Measurements from ENCODE around the gene BRD3OS. TPM values are rescaled to one million over a fixed set of nuclear protein-coding genes. Genes with fewer than 3 reads are reported as not detected.

The BRD3OS gene
- total RNA-seq, 1 experiment from 2014 or later: 16.2 TPM

DNA sequence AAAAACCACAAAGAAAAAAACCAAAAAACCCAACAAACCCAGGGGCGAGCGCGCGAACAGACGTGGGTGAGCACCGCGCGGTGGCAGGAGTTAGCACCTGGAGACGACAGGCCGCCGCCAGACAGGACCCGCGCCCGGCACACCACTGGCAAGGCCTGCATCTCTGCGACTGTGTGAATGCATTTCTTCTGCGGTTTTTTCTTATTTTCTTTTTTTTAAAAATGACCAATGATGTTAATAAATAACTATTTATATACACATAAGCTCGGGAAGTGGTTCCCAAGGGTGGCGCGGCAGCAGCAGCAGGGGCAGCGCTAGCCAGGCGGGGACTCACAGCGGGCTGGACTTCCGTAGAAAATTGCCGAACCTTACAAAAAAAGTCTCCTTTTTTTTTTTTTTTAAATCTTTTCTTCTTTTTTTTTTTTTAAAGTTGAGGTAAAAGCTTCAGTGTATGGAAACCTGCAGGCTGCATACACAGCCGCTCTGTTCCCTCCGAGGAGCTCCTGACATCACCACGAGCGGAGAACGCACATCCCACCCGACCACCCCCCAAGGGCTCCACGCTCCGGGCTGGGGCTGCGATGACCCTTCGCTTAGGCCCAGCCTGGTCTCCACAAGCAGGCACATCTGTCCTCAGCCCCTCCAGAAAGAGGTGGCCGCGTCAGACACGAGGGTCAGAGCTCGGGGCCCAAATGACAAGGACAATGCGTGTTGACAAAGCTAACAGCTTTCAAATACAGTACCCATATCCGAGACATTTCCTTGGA is 7.4 kb downstream of the BRD3OS start:
- Mint-ChIP-seq H3K9me3 (no peaks in the 10 kb centered on the region), H3K4me1 (no peaks in the 10 kb centered on the region), H3K27ac (no peak overlapping the region), H3K27me3 (ENCODE audit: low read depth) (no peaks in the 10 kb centered on the region), H3K36me3 (peaks cover 39% of the 10 kb centered on the region), H3K4me3 (no peak overlapping the region)
- ATAC-seq: no peak
- DNase-seq (ENCODE audit: low spot score): no peak
- TF ChIP-seq ZNF219 (CRISPR knock-in tag; IDR thresholded peaks at IDR 0.05; ENCODE audit: borderline replicate concordance) (no peak), MAX (CRISPR knock-in tag; IDR thresholded peaks at IDR 0.05) (no peak), GTF2I (CRISPR knock-in tag; conservative IDR thresholded peaks at IDR 0.05) (no peak), JUN (CRISPR knock-in tag; IDR thresholded peaks at IDR 0.05) (no peak), SP1 (CRISPR knock-in tag; conservative IDR thresholded peaks at IDR 0.05) (no peak), ZNF671 (CRISPR knock-in tag; IDR thresholded peaks at IDR 0.05) (no peak), NR1H2 (CRISPR knock-in tag; IDR thresholded peaks at IDR 0.05) (no peak), GRHL2 (CRISPR knock-in tag; IDR thresholded peaks at IDR 0.05; ENCODE audit: insufficient replicate concordance, severe bottlenecking) (no peak)
- POLR2A ChIA-PET: no interaction called here
- CTCF ChIA-PET: interaction anchor here (0.6 kb wide), 1 partner anchor 312 kb away, joined by 3 read pairs; no protein-coding TSS in a partner anchor

GRCh38 chr9:134033516-134034214 is 8.4 kb downstream of the BRD3OS start:
- no peak for ATAC-seq
- ChIA-PET CTCF (no interaction called here), POLR2A (no interaction called here)
- DNase-seq (ENCODE audit: low spot score): no peak
- TF ChIP-seq ETV6 (CRISPR knock-in tag; IDR thresholded peaks at IDR 0.05) (no peak), ZMAT4 (CRISPR knock-in tag; IDR thresholded peaks at IDR 0.05) (no peak), ZNF232 (CRISPR knock-in tag; IDR thresholded peaks at IDR 0.05) (no peak), JUN (CRISPR knock-in tag; IDR thresholded peaks at IDR 0.05) (no peak), TEAD4 (CRISPR knock-in tag; IDR thresholded peaks at IDR 0.05) (no peak), ZNF396 (CRISPR knock-in tag; IDR thresholded peaks at IDR 0.05; ENCODE audit: borderline replicate concordance) (no peak)
- TF ChIP-seq, protein P1, sequence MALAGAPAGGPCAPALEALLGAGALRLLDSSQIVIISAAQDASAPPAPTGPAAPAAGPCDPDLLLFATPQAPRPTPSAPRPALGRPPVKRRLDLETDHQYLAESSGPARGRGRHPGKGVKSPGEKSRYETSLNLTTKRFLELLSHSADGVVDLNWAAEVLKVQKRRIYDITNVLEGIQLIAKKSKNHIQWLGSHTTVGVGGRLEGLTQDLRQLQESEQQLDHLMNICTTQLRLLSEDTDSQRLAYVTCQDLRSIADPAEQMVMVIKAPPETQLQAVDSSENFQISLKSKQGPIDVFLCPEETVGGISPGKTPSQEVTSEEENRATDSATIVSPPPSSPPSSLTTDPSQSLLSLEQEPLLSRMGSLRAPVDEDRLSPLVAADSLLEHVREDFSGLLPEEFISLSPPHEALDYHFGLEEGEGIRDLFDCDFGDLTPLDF (CRISPR knock-in tag; IDR thresholded peaks at IDR 0.05): no peak
- TF ChIP-seq, protein P2, sequence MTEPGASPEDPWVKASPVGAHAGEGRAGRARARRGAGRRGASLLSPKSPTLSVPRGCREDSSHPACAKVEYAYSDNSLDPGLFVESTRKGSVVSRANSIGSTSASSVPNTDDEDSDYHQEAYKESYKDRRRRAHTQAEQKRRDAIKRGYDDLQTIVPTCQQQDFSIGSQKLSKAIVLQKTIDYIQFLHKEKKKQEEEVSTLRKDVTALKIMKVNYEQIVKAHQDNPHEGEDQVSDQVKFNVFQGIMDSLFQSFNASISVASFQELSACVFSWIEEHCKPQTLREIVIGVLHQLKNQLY (CRISPR knock-in tag; IDR thresholded peaks at IDR 0.05): no peak
- TF ChIP-seq, protein P3, sequence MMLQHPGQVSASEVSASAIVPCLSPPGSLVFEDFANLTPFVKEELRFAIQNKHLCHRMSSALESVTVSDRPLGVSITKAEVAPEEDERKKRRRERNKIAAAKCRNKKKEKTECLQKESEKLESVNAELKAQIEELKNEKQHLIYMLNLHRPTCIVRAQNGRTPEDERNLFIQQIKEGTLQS (CRISPR knock-in tag; conservative IDR thresholded peaks at IDR 0.05): no peak
- Mint-ChIP-seq H3K9me3 (no peaks in the 10 kb centered on the region), H3K27ac (no peak overlapping the region), H3K36me3 (peaks cover 45% of the 10 kb centered on the region), H3K27me3 (ENCODE audit: low read depth) (no peaks in the 10 kb centered on the region), H3K4me3 (no peak overlapping the region), H3K4me1 (no peaks in the 10 kb centered on the region)

DNA sequence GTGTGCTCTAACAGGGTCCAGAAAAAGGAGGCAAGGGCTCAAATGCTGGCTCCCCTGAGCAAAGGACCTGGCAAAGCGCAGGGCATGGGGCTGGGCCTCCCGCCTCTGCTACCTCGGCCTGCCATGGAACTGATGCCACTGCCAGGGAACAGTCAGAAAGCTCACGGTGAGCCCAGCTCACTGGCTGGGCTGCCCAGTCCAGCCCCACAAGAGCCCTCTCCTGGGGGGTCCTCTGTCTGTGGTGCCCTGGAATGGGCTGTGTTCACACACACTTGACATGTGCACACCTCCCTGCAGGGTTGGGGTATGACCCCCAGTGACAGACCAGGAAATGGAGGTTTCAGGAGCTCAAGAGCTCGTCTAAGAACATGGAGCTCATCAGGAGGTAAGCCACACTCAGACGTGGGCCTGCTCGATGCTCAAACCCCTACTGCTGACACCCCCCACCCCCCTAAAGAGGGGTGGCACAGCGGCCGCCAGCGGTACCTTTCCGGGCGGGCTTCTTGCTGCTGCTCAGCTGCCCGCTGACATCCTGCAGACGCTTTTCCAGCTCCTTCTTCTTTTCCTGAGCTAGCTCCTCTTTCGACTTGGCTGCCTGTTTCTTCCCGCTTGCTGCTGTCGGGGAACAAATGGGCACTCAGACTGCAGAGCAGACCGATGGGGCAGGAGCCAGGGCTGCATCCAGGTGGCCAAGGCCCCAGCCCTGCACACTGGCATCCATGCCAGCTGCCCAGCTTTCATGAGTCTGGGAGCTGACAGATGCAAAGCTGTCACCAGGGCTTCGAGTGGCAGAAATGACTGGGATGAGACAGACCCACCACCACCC is 9.1 kb downstream of the BRD3OS start:
- no peaks in the 10 kb centered on the region for H3K27me3 Mint-ChIP-seq (ENCODE audit: low read depth)
- no peaks in the 10 kb centered on the region for H3K9me3 Mint-ChIP-seq
- peaks cover 51% of the 10 kb centered on the region for H3K36me3 Mint-ChIP-seq
- DNase-seq (ENCODE audit: low spot score) (no peak), ATAC-seq (no peak)
- ChIA-PET CTCF (no interaction called here), POLR2A (no interaction called here)
- H3K4me3 Mint-ChIP-seq: no peak overlapping the region
- no peak overlapping the region for H3K27ac Mint-ChIP-seq
- H3K4me1 Mint-ChIP-seq: no peaks in the 10 kb centered on the region
- TF ChIP-seq FOXP4 (CRISPR knock-in tag; IDR thresholded peaks at IDR 0.05) (no peak), ATF1 (CRISPR knock-in tag; IDR thresholded peaks at IDR 0.05) (no peak), TP53 (CRISPR knock-in tag; IDR thresholded peaks at IDR 0.05) (no peak), ZNF532 (CRISPR knock-in tag; IDR thresholded peaks at IDR 0.05; ENCODE audit: borderline replicate concordance) (no peak)
- TF ChIP-seq, protein P3 (CRISPR knock-in tag; conservative IDR thresholded peaks at IDR 0.05): no peak

Data from WTC11 (cell line).